HepG2 (cell line): Measurements from ENCODE around the gene VPS37B. TPM values are rescaled to one million over a fixed set of nuclear protein-coding genes. Genes with fewer than 3 reads are reported as not detected.

ENCODE experiments used
- DR1 ChIP-seq: sonication (generic); formaldehyde crosslinking; IDR thresholded peaks from 2 replicates; pipeline ENCODE4 v1.8.0; 2021; ENCODE audit warnings: mild to moderate bottlenecking, missing genetic modification reagents, inconsistent platforms
- FOXA1 ChIP-seq, 2 experiments: fragments of 450-650 bp in 1 of 2; sonication (generic) in 1 of 2; formaldehyde crosslinking in 1 of 2; IDR thresholded peaks; 2 replicates each; pipeline versions ENCODE4 v1.4.0 to v1.6.1; 2016 to 2020; ENCODE audit warnings: missing genetic modification reagents in 1 of 2
- GABPA ChIP-seq, 2 experiments: IDR thresholded peaks; 2 replicates each; pipeline ENCODE4 v1.6.1; 2011 to 2016; ENCODE audit warnings: low read depth in 2 of 2, low read length in 1 of 2, missing biosample characterization in 1 of 2, missing genetic modification characterization in 1 of 2
- GABPB1 ChIP-seq: IDR thresholded peaks from 2 replicates; pipeline ENCODE4 v1.6.1; 2016; ENCODE audit warnings: mild to moderate bottlenecking, missing genetic modification reagents, moderate library complexity, missing compliant biosample characterization
- HNF4A ChIP-seq: sonication (generic); formaldehyde crosslinking; IDR thresholded peaks from 2 replicates; pipeline ENCODE4 v1.4.0; 2020; ENCODE audit warnings: missing genetic modification reagents
- HOXA3 ChIP-seq: sonication (generic); formaldehyde crosslinking; IDR thresholded peaks from 2 replicates; pipeline ENCODE4 v1.5.0; 2020; ENCODE audit warnings: missing genetic modification reagents
- ISX ChIP-seq: sonication (generic); formaldehyde crosslinking; conservative IDR thresholded peaks from 2 replicates; pipeline ENCODE4 v1.5.0; 2020; ENCODE audit warnings: missing genetic modification reagents
- KDM1A ChIP-seq: IDR thresholded peaks from 2 replicates; pipeline ENCODE4 v1.6.1; 2016; ENCODE audit warnings: missing compliant biosample characterization
- NR2F6 ChIP-seq, 2 experiments: IDR thresholded peaks; 2 replicates each; pipeline ENCODE4 v1.6.1; 2016; ENCODE audit warnings: antibody characterized with exemption in 1 of 2, mild to moderate bottlenecking in 1 of 2
- PAWR ChIP-seq: sonication (generic); formaldehyde crosslinking; IDR thresholded peaks from 2 replicates; pipeline ENCODE4 v1.4.0; 2020; ENCODE audit warnings: missing genetic modification reagents, mild to moderate bottlenecking, borderline replicate concordance
- RCOR2 ChIP-seq: IDR thresholded peaks from 2 replicates; pipeline ENCODE4 v1.6.1; 2016; ENCODE audit warnings: missing biosample characterization, missing genetic modification reagents
- TP53 ChIP-seq: sonication (generic); formaldehyde crosslinking; conservative IDR thresholded peaks from 2 replicates; pipeline ENCODE4 v1.4.0; 2020; ENCODE audit warnings: missing genetic modification reagents
- ZFP36L1 ChIP-seq: sonication (generic); formaldehyde crosslinking; IDR thresholded peaks from 2 replicates; pipeline ENCODE4 v1.8.0; 2022; ENCODE audit warnings: mild to moderate bottlenecking, missing genetic modification reagents, moderate library complexity
- ZMYM2 ChIP-seq: sonication (generic); formaldehyde crosslinking; IDR thresholded peaks from 2 replicates; pipeline ENCODE4 v1.8.0; 2022; ENCODE audit warnings: mild to moderate bottlenecking, missing genetic modification reagents
- ZNF180 ChIP-seq: sonication (generic); formaldehyde crosslinking; IDR thresholded peaks from 2 replicates; pipeline ENCODE4 v1.4.0; 2020; ENCODE audit warnings: low read depth, missing genetic modification reagents, borderline replicate concordance
- ZNF567 ChIP-seq: sonication (generic); formaldehyde crosslinking; IDR thresholded peaks from 2 replicates; pipeline ENCODE4 v1.8.1; 2023; ENCODE audit warnings: mild to moderate bottlenecking, missing genetic modification reagents, borderline replicate concordance
- ZNF646 ChIP-seq: sonication (generic); formaldehyde crosslinking; IDR thresholded peaks from 2 replicates; pipeline ENCODE4 v1.9.0; 2021; ENCODE audit warnings: mild to moderate bottlenecking, missing genetic modification reagents
- ZNF749 ChIP-seq: sonication (generic); formaldehyde crosslinking; IDR thresholded peaks from 2 replicates; pipeline ENCODE4 v1.8.0; 2022; ENCODE audit warnings: mild to moderate bottlenecking, missing genetic modification reagents, moderate library complexity, borderline replicate concordance
- polyA plus RNA-seq, 8 experiments: library from polyadenylated mRNA; depleted of rRNA in 3 of 8; stranded (reverse) in 7 of 8; unstranded in 1 of 8; fragments of >200 nt; fragmentation: Illumina TruSeq in 4 of 8; extraction: Trizol in 4 of 8; gene quantifications; 2 replicates each; pipeline versions ENCODE4 v1.2.1 to v1.2.3, GENCODE V29; 2011 to 2016; ENCODE audit warnings: low read depth in 4 of 8, missing spikeins in 1 of 8, mixed read lengths in 1 of 8; ENCODE audit not compliant: insufficient read depth in 1 of 8
- total RNA-seq, 5 experiments: library from RNA; depleted of rRNA; stranded (reverse); fragments of >200 nt; fragmentation: Illumina TruSeq; extraction: Trizol; gene quantifications; 2 replicates each; pipeline ENCODE4 v1.2.3, GENCODE V29; 2016; ENCODE audit warnings: low read depth in 1 of 5
- TF ChIP-seq, protein P1 (sequence below): sonication (generic); formaldehyde crosslinking; IDR thresholded peaks from 2 replicates; pipeline ENCODE4 v1.5.1; 2020; ENCODE audit warnings: mild to moderate bottlenecking, missing genetic modification reagents, borderline replicate concordance

Gene VPS37B
- total and polyA plus RNA-seq, 2 of the 13 experiments (the other 11 are each of a cell fraction or from before 2014, with no cell fraction given), result 4.6 to 5.3 TPM

DNA sequence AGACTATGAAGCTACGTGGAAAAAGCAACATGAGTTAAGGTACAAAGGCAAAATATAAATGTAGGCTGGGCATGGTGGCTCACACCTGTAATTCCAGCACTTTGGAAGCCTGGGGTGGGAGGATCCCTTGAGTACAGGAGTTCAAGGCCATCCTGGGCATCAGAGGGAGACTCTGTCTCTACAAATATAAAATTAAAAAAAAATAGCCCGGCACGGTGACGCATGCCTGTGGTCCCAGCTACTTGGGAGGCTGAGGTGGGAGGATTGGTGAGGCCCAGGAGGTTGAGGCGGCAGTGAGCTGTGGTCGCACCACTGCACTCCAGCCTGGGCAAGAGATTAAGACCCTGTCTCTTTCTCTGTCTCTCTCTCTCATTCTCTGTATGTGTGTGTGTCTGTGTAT, 4.0 kb upstream of the VPS37B start (continued):
- TF ChIP-seq ZNF646 (CRISPR knock-in tag) (peak; percentile 74), HOXA3 (CRISPR knock-in tag) (peak; percentile 30; the same call in 1 of the 2 replicates), DR1 (CRISPR knock-in tag) (no peak), NR2F6 (IDR thresholded peaks at IDR 0.05) (no peak), NR2F6 (CRISPR knock-in tag; IDR thresholded peaks at IDR 0.05) (0 out of 2 replicates have a peak, but pooled peaks have one; percentile 8), KDM1A (peak; percentile 49; the same call in 1 of the 2 replicates), ZNF749 (CRISPR knock-in tag) (no peak), HNF4A (CRISPR knock-in tag) (peak; percentile 80), ZFP36L1 (no peak), TP53 (no peak), ISX (no peak), ZNF567 (CRISPR knock-in tag) (no peak), FOXA1 (IDR thresholded peaks at IDR 0.05) (no peak), FOXA1 (CRISPR knock-in tag; IDR thresholded peaks at IDR 0.05) (no peak), GABPB1 (CRISPR knock-in tag) (no peak), GABPA (IDR thresholded peaks at IDR 0.05; ENCODE audit: low read depth, low read length) (no peak), GABPA (CRISPR knock-in tag; IDR thresholded peaks at IDR 0.05; ENCODE audit: low read depth) (no peak), RCOR2 (0 out of 2 replicates have a peak, but pooled peaks have one; percentile 36), ZNF180 (CRISPR knock-in tag) (no peak), ZMYM2 (peak; percentile 54; the same call in 1 of the 2 replicates), PAWR (no peak)
- TF ChIP-seq, protein P1, sequence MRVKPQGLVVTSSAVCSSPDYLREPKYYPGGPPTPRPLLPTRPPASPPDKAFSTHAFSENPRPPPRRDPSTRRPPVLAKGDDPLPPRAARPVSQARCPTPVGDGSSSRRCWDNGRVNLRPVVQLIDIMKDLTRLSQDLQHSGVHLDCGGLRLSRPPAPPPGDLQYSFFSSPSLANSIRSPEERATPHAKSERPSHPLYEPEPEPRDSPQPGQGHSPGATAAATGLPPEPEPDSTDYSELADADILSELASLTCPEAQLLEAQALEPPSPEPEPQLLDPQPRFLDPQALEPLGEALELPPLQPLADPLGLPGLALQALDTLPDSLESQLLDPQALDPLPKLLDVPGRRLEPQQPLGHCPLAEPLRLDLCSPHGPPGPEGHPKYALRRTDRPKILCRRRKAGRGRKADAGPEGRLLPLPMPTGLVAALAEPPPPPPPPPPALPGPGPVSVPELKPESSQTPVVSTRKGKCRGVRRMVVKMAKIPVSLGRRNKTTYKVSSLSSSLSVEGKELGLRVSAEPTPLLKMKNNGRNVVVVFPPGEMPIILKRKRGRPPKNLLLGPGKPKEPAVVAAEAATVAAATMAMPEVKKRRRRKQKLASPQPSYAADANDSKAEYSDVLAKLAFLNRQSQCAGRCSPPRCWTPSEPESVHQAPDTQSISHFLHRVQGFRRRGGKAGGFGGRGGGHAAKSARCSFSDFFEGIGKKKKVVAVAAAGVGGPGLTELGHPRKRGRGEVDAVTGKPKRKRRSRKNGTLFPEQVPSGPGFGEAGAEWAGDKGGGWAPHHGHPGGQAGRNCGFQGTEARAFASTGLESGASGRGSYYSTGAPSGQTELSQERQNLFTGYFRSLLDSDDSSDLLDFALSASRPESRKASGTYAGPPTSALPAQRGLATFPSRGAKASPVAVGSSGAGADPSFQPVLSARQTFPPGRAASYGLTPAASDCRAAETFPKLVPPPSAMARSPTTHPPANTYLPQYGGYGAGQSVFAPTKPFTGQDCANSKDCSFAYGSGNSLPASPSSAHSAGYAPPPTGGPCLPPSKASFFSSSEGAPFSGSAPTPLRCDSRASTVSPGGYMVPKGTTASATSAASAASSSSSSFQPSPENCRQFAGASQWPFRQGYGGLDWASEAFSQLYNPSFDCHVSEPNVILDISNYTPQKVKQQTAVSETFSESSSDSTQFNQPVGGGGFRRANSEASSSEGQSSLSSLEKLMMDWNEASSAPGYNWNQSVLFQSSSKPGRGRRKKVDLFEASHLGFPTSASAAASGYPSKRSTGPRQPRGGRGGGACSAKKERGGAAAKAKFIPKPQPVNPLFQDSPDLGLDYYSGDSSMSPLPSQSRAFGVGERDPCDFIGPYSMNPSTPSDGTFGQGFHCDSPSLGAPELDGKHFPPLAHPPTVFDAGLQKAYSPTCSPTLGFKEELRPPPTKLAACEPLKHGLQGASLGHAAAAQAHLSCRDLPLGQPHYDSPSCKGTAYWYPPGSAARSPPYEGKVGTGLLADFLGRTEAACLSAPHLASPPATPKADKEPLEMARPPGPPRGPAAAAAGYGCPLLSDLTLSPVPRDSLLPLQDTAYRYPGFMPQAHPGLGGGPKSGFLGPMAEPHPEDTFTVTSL (CRISPR knock-in tag), result no peak
